Choroid plexus epithelial cell (primary cell): ENCODE measurements around the gene NXPH2.

Experiments used
- DNase-seq: peaks from one replicate; pipeline ENCODE4 v3.0.0-alpha.2; 2010; ENCODE audit warnings: low read depth
- H3K4me3 ChIP-seq: 2 replicates; pipeline ENCODE4 v1.5.1; 2011; ENCODE audit warnings: low read depth, mild to moderate bottlenecking, control low read depth, low read length, moderate library complexity
- TF ChIP-seq, protein P1 (sequence below): conservative IDR thresholded peaks from 2 replicates; pipeline ENCODE4 v1.5.1; 2011; ENCODE audit warnings: low read depth, mild to moderate bottlenecking, control low read depth, inconsistent platforms, low read length, moderate library complexity

Gene NXPH2

DNA sequence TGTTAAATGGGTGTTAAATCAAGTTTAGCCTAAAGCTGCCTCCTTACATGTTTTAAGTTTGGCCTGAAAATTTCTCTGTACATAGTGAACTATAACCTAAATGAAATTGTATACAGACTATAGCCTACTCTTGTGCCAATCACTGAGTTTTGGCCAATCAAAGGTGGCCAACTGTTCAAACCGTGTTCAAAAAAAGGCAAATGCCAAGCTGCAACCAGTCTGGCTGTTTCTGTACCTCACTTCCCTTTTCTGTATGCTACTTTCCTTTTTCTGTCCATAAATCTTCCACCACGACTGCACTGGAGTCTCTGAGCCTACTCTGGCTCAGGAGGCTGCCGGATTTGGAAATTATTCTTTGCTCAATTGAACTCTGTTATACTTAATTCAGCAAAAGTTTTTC, 157.6 kb downstream of the NXPH2 start:
- DNase-seq, result no peak
- no peak overlapping the region for H3K4me3 ChIP-seq
- TF ChIP-seq, protein P1, sequence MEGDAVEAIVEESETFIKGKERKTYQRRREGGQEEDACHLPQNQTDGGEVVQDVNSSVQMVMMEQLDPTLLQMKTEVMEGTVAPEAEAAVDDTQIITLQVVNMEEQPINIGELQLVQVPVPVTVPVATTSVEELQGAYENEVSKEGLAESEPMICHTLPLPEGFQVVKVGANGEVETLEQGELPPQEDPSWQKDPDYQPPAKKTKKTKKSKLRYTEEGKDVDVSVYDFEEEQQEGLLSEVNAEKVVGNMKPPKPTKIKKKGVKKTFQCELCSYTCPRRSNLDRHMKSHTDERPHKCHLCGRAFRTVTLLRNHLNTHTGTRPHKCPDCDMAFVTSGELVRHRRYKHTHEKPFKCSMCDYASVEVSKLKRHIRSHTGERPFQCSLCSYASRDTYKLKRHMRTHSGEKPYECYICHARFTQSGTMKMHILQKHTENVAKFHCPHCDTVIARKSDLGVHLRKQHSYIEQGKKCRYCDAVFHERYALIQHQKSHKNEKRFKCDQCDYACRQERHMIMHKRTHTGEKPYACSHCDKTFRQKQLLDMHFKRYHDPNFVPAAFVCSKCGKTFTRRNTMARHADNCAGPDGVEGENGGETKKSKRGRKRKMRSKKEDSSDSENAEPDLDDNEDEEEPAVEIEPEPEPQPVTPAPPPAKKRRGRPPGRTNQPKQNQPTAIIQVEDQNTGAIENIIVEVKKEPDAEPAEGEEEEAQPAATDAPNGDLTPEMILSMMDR, result no peak

DNA sequence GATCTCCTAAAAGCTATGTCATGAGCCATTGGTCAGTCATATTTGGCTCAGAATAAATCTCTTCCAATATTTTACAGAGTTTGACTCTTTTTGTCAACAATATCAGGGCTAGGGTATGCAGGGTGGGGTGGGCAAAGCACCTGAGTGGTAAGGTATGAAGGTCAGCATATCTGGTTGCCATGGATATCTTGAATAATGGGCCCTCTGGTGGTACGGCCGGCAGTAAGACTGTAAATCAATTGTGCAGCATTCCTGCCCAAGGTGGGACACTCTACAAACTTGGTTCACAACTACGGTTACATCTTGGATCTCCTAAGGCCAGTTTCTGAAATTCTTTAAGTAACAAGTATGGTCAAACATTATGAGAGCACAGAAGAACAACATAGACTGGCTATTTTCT, 159.1 kb downstream of the NXPH2 start:
- TF ChIP-seq, protein P1, result no peak
- H3K4me3 ChIP-seq, result no peak overlapping the region
- no peak for DNase-seq

DNA sequence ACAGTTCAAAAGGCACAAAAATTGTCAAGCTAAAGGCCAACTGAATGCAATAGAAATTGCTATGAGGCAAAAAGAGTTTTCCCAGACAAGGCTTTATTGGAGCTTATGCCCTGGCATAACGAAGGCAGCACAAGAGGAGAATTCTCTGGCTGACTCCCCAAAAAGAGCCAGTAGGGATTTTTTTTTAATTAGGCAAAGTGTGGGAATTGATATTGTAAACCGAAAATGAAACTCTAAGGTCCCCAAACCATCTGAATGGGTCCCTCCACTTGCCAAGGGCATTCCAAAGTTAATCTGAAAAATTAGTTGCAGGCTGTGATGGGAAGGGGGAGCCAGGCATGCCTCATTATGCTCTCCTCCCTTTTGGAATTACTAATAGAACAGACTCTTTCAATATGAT, 159.8 kb downstream of the NXPH2 start:
- TF ChIP-seq, protein P1, result no peak
- H3K4me3 ChIP-seq, result no peak overlapping the region
- no peak for DNase-seq
